Neuron (in vitro differentiated cells): ENCODE data around the gene CPNE7.

Source experiments
- H2AFZ ChIP-seq: one replicate; pipeline ENCODE4 v1.6.1; 2013; ENCODE audit warnings: low read depth, mild to moderate bottlenecking, inconsistent platforms, low read length, moderate library complexity
- H3K27me3 ChIP-seq: one replicate; pipeline ENCODE4 v1.6.1; 2013; ENCODE audit warnings: low read length; ENCODE audit not compliant: insufficient read depth
- H3K36me3 ChIP-seq: one replicate; pipeline ENCODE4 v1.6.1; 2013; ENCODE audit warnings: low read length; ENCODE audit not compliant: insufficient read depth
- H3K4me1 ChIP-seq: one replicate; pipeline ENCODE4 v1.6.1; 2013; ENCODE audit warnings: low read length; ENCODE audit not compliant: insufficient read depth
- H3K4me3 ChIP-seq: 2 replicates; pipeline ENCODE4 v1.5.1; 2013; ENCODE audit warnings: mild to moderate bottlenecking, low read length, moderate library complexity
- H3K9me3 ChIP-seq: one replicate; pipeline ENCODE4 v1.6.1; 2013; ENCODE audit warnings: low read length

The CPNE7 gene

GRCh38 chr16:89544713-89545043 lies 30.9 kb upstream of the CPNE7 start:
- peaks cover 73% of the 10 kb centered on the region for H3K36me3 ChIP-seq
- no peaks in the 10 kb centered on the region for H3K9me3 ChIP-seq
- H2AFZ ChIP-seq, result no peak overlapping the region
- H3K27me3 ChIP-seq, result no peaks in the 10 kb centered on the region
- no peaks in the 10 kb centered on the region for H3K4me1 ChIP-seq
- H3K4me3 ChIP-seq, result no peak overlapping the region

DNA sequence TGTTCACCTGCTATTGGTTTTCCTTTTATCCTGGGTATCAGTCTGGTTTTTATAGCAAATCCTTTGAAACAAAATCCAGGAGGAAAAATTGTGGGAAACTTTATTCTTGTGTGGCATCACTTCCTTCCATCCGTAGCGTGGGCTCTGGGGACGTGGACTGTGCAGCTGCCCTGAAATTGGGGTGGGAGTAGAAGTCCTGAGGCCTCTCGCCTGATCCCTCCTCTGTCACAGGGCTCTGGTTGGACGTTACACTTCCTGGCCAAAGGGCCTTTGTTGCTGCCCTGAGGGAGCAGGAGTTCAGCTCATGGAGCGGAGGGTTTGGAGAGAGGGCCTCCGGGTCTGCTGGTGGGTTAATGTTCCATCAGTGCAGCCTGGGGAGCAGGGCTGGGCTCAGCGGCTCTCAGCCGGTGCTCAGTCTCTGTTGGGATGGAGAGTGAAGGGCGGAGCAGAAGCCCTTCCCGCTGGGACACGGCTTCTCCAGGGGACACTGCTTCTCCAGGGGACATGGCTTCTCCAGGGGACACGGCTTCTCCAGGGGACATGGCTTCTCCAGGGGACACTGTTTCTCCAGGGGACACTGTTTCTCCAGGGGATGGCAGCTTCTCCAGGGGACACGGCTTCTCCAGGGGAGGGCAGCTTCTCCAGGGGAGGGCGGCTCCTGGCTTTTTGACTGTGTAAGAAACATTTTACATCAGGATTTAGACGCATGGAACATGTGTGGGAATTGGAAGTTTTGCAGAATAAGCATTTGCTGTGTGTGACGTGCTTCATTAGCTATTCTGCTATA lies 30.3 kb upstream of the CPNE7 start:
- peaks cover 79% of the 10 kb centered on the region for H3K36me3 ChIP-seq
- H3K4me3 ChIP-seq, result no peak overlapping the region
- no peaks in the 10 kb centered on the region for H3K9me3 ChIP-seq
- H2AFZ ChIP-seq, result no peak overlapping the region
- H3K27me3 ChIP-seq, result no peaks in the 10 kb centered on the region
- no peaks in the 10 kb centered on the region for H3K4me1 ChIP-seq

GRCh38 chr16:89545831-89546574 lies 29.6 kb upstream of the CPNE7 start:
- Histone ChIP-seq H2AFZ (no peak overlapping the region), H3K36me3 (peaks cover 82% of the 10 kb centered on the region), H3K4me1 (no peaks in the 10 kb centered on the region), H3K27me3 (no peaks in the 10 kb centered on the region), H3K9me3 (no peaks in the 10 kb centered on the region), H3K4me3 (no peak overlapping the region)

DNA sequence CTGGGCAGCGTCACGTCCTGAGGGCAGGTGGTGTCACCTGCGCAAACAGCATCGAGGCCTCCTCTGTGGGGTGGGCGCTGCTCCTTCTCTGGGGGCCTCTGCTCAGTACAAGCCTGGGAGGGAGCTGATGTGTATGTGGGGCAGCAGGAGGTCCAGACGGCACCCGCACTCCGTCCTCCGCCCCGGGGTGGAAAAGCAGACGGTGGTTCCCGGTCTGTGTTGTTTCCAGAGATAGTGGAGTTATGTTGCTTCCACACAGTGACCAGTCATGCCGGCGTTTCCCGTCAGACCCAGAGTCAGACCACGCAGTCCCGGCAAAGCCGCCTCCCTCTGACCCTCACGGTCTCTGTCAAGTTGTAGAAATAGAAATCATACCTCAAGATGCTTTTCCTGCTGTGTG lies 28.8 kb upstream of the CPNE7 start:
- Histone ChIP-seq H3K36me3 (peaks cover 83% of the 10 kb centered on the region), H2AFZ (no peak overlapping the region), H3K4me1 (no peaks in the 10 kb centered on the region), H3K9me3 (no peaks in the 10 kb centered on the region), H3K27me3 (no peaks in the 10 kb centered on the region), H3K4me3 (no peak overlapping the region)

- Histone ChIP-seq H3K36me3 (peaks cover 84% of the 10 kb centered on the region), H3K4me3 (no peak overlapping the region), H2AFZ (no peak overlapping the region), H3K27me3 (no peaks in the 10 kb centered on the region), H3K9me3 (no peaks in the 10 kb centered on the region), H3K4me1 (no peaks in the 10 kb centered on the region)
These were observed 28.3 kb upstream of the CPNE7 start for GRCh38 chr16:89547291-89547690.

DNA sequence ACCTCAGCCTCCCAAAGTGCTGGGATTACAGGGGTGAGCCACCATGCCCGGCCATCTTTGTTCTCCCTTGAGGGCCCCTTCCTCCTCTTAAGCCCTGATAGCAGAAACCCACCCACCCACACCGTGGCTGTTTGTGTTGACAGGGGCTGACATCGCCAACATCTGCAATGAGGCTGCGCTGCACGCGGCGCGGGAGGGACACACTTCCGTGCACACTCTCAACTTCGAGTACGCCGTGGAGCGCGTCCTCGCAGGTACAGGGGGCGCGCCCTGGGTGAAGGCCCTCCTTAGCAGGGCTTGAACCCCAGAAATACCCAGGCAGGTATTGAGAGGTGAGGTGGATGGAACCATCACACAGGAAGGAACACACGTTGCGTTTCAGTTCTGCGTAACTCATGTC lies 27.7 kb upstream of the CPNE7 start:
- no peaks in the 10 kb centered on the region for H3K9me3 ChIP-seq
- H3K4me3 ChIP-seq, result no peak overlapping the region
- no peaks in the 10 kb centered on the region for H3K4me1 ChIP-seq
- no peak overlapping the region for H2AFZ ChIP-seq
- H3K27me3 ChIP-seq, result no peaks in the 10 kb centered on the region
- peaks cover 86% of the 10 kb centered on the region for H3K36me3 ChIP-seq

DNA sequence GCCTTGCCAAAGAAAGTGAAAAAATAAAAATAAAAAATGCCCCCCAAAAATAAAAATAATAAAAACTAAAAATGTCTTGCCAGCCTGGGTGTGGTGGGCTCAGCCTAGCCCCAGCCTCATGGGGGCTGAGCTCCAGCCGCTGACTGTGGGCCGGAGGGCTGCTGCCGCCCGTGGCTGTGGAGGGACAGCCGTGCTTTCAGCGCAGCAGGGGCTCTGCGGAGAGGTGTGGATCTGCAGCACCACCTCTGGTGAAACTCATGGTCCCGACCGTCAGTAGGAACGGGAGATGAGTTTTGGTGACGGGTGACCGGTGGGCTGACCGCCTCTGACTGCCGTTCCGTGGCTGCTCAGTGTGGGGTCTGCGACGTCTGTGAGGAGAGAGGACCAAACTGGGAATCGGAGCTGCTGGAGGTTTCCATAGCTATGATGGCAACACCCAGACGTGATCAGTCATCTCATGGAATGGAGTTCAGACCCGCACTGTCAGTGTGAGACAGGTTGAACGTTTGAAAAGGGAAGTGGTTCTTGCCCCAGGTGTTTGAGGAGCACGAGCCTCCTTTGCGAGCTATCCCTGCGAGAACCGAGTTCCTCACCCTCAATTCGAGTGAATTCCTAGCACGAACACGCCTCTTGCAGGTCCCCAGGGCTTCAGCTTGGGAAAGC lies 27.1 kb upstream of the CPNE7 start:
- Histone ChIP-seq H3K9me3 (no peaks in the 10 kb centered on the region), H3K4me1 (no peaks in the 10 kb centered on the region), H2AFZ (no peak overlapping the region), H3K36me3 (peaks cover 92% of the 10 kb centered on the region), H3K4me3 (no peak overlapping the region), H3K27me3 (no peaks in the 10 kb centered on the region)

- Histone ChIP-seq H3K36me3 (peaks cover 92% of the 10 kb centered on the region), H3K27me3 (no peaks in the 10 kb centered on the region), H2AFZ (no peak overlapping the region), H3K9me3 (no peaks in the 10 kb centered on the region), H3K4me3 (no peak overlapping the region), H3K4me1 (no peaks in the 10 kb centered on the region)
These were observed 26.4 kb upstream of the CPNE7 start for GRCh38 chr16:89549007-89549700.

- Histone ChIP-seq H3K4me1 (no peaks in the 10 kb centered on the region), H2AFZ (no peak overlapping the region), H3K9me3 (no peaks in the 10 kb centered on the region), H3K27me3 (no peaks in the 10 kb centered on the region), H3K36me3 (peaks cover 87% of the 10 kb centered on the region), H3K4me3 (no peak overlapping the region)
These were observed 25.0 kb upstream of the CPNE7 start for GRCh38 chr16:89550421-89551007.

- Histone ChIP-seq H3K36me3 (peaks cover 79% of the 10 kb centered on the region), H2AFZ (no peak overlapping the region), H3K9me3 (no peaks in the 10 kb centered on the region), H3K4me3 (no peak overlapping the region), H3K27me3 (no peaks in the 10 kb centered on the region), H3K4me1 (peaks cover 11% of the 10 kb centered on the region)
These were observed 23.2 kb upstream of the CPNE7 start for GRCh38 chr16:89552329-89552728.

GRCh38 chr16:89552913-89553312 lies 22.6 kb upstream of the CPNE7 start:
- Histone ChIP-seq H2AFZ (no peak overlapping the region), H3K27me3 (no peaks in the 10 kb centered on the region), H3K4me1 (peaks cover 11% of the 10 kb centered on the region), H3K36me3 (peaks cover 78% of the 10 kb centered on the region), H3K9me3 (no peaks in the 10 kb centered on the region), H3K4me3 (no peak overlapping the region)

- no peak overlapping the region for H2AFZ ChIP-seq
- no peak overlapping the region for H3K4me3 ChIP-seq
- H3K36me3 ChIP-seq, result peaks cover 74% of the 10 kb centered on the region
These were observed 21.8 kb upstream of the CPNE7 start for GRCh38 chr16:89553733-89554132.

More at GRCh38 chr16:89553733-89554132, 21.8 kb upstream of the CPNE7 start:
- no peaks in the 10 kb centered on the region for H3K27me3 ChIP-seq
- peaks cover 11% of the 10 kb centered on the region for H3K4me1 ChIP-seq
- no peaks in the 10 kb centered on the region for H3K9me3 ChIP-seq
